Lower lobe of right lung (tissue), 2 donors: Measurements from ENCODE around the gene ANXA2. TPM values are rescaled to one million over a fixed set of nuclear protein-coding genes. Genes with fewer than 3 reads are reported as not detected.

ENCODE experiments used
- ATAC-seq, 2 donors: fragments of 200-7000 bp; cut with Tn5 transposase; one replicate each; pipeline ENCODE4 v1.9.1; 2020 to 2022; ENCODE audit warnings: mild to moderate bottlenecking in 2 of 2, moderate library complexity in 2 of 2
- DNase-seq: peaks from one replicate; pipeline ENCODE4 v3.0.0-alpha.2; 2020
- H3K27ac ChIP-seq: fragments of 200-600 bp; one replicate; pipeline ENCODE4 v1.8.0; 2022
- H3K27me3 ChIP-seq: fragments of 200-600 bp; one replicate; pipeline ENCODE4 v1.8.0; 2022; ENCODE audit warnings: low read depth
- H3K36me3 ChIP-seq: fragments of 200-600 bp; one replicate; pipeline ENCODE4 v1.8.0; 2022; ENCODE audit warnings: mild to moderate bottlenecking
- H3K4me1 ChIP-seq: fragments of 200-600 bp; one replicate; pipeline ENCODE4 v1.8.0; 2022
- H3K4me3 ChIP-seq: fragments of 200-600 bp; one replicate; pipeline ENCODE4 v1.8.0; 2022; ENCODE audit warnings: mild to moderate bottlenecking
- H3K9me3 ChIP-seq: fragments of 200-600 bp; one replicate; pipeline ENCODE4 v1.8.0; 2022
- intact Hi-C: fragments of 100-400 bp; cut with DNase I; formaldehyde crosslinking; loops from one replicate; pipeline ENCODE4 v1.11.0; 2022
- total RNA-seq: library from RNA; stranded (reverse); fragmentation: NEBNext Ultra II Directional; extraction: Animal tissue kit (Norgen Biotek cat#: 25700); gene quantifications from one replicate; pipeline ENCODE4 v1.2.1, GENCODE V29; 2021
- TF ChIP-seq, protein P1 (sequence below): fragments of 200-600 bp; IDR thresholded peaks from one replicate; pipeline ENCODE4 v1.8.0; 2022; ENCODE audit warnings: antibody characterized with exemption, mild to moderate bottlenecking
- donor health status: DM: no; HTN: yes; CAD: no; lungs with severe emphysema.

ANXA2 gene
- total RNA-seq, 1 donor from 2014 or later, result 834 TPM

DNA sequence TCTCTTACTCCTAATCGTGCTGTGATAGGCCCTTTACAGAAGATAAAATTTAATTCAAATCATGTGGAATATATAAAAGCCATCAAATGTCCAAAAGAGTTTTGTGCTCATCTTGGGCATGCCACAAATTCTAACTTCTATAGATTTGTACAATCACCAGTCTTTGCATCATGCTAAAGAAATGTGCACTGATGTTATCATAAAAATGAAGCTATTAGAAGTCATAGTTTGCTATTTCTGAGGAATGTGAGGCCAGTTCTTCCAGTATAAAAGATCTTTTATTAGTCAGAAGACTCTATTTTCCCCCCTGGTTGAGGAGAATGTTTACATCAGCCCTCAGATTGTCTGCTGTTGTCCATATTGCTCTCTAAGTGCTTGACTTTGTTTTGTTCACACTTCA lies 2.1 kb upstream of the ANXA2 start:
- intact Hi-C loops, result no loop called here
- no peaks in the 10 kb centered on the region for H3K9me3 ChIP-seq
- ATAC-seq (no peak), DNase-seq (no peak)
- H3K4me1 ChIP-seq, result peaks cover 18% of the 10 kb centered on the region
- H3K27ac ChIP-seq, result no peak overlapping the region
- H3K36me3 ChIP-seq, result peaks cover 10% of the 10 kb centered on the region
- no peak overlapping the region for H3K4me3 ChIP-seq
- H3K27me3 ChIP-seq, result no peaks in the 10 kb centered on the region
- TF ChIP-seq, protein P1, sequence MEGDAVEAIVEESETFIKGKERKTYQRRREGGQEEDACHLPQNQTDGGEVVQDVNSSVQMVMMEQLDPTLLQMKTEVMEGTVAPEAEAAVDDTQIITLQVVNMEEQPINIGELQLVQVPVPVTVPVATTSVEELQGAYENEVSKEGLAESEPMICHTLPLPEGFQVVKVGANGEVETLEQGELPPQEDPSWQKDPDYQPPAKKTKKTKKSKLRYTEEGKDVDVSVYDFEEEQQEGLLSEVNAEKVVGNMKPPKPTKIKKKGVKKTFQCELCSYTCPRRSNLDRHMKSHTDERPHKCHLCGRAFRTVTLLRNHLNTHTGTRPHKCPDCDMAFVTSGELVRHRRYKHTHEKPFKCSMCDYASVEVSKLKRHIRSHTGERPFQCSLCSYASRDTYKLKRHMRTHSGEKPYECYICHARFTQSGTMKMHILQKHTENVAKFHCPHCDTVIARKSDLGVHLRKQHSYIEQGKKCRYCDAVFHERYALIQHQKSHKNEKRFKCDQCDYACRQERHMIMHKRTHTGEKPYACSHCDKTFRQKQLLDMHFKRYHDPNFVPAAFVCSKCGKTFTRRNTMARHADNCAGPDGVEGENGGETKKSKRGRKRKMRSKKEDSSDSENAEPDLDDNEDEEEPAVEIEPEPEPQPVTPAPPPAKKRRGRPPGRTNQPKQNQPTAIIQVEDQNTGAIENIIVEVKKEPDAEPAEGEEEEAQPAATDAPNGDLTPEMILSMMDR, result no peak

DNA sequence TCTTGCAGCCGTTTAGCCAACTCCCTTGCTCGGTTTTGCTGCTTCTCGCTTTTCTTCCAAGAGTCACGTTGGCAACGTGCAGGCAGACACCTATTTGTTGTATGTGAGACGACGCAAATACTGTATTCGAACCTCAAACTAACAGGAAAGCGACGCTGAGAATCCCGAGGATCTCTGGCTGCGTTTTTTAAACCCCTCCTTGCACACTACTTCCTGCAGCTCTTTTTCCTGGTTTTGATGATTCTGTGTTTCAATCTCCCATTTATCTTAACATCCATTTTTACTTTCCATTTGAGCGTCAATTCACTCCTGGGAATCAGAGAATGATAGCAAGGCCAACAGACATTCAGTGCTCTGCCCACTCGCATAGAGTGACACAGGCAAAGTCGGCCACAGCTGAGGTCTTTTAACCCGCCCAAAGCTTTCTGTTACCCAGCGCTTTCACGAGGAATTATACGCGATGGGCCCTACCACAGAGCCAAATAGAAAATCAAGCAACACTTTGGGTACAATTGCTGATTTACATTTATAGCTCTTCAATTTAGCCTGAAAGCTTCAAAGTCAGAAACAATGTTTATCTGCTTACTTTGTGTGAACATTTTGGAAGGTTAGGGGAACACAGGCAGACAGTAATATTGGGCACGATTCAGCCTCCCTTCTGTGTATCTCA lies 1.6 kb upstream of the ANXA2 start:
- peak overlapping the region; percentile 67 for H3K27ac ChIP-seq
- intact Hi-C loops, result no loop called here
- H3K4me1 ChIP-seq, result peaks cover 24% of the 10 kb centered on the region
- no peak for DNase-seq
- H3K9me3 ChIP-seq, result no peaks in the 10 kb centered on the region
- no peaks in the 10 kb centered on the region for H3K27me3 ChIP-seq
- no peak for ATAC-seq
- TF ChIP-seq, protein P1, result no peak
- peaks cover 10% of the 10 kb centered on the region for H3K36me3 ChIP-seq
- peak overlapping the region; percentile 19 for H3K4me3 ChIP-seq

DNA sequence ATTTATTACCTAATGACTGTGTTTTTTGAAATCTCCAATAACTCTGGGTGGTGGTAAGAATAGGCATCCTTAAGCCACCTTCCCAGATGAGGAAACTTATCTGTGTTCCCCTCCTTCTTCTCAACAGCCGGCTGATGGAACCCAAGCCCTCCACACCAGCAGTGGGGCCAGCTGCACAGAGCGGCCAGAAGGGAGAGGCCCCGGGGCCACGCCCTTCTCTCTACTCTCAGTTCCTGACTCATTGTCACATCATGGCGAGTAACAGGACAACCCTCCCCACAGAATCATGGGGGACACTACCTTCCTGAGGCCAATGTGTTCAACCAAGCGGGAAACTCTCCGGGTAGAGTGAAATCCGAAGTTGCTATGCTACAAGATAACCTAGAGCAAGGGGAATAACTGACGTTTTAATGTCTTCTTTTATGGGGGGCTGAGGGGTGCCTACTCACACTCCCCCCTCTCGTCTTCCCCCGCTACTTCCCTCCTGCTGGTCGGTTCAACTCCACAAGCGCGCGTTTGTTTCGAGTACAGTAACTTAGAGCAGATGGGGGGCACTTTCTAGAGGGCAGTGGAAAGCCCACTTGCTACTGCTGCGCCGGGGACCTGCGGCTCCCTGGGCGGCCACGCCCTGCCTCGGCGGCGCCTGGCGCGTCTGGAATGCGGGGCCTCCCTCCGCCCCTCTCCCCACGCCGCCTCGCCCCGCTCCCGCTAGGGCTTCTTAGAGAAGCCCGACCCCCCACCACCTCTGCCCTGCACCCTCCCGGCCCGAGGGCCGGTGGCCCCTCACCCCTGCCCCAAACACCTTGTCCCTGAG lies 621 bp downstream of the ANXA2 start:
- DNase-seq (peak; percentile 82), ATAC-seq (peak; percentile 72 to 79)
- Histone ChIP-seq H3K27ac (peak overlapping the region; percentile 95), H3K36me3 (peaks cover 10% of the 10 kb centered on the region), H3K4me3 (peak overlapping the region; percentile 78), H3K4me1 (peaks cover 46% of the 10 kb centered on the region), H3K9me3 (no peaks in the 10 kb centered on the region), H3K27me3 (no peaks in the 10 kb centered on the region)
- intact Hi-C loops, result no loop called here
- TF ChIP-seq, protein P1, result no peak

DNA sequence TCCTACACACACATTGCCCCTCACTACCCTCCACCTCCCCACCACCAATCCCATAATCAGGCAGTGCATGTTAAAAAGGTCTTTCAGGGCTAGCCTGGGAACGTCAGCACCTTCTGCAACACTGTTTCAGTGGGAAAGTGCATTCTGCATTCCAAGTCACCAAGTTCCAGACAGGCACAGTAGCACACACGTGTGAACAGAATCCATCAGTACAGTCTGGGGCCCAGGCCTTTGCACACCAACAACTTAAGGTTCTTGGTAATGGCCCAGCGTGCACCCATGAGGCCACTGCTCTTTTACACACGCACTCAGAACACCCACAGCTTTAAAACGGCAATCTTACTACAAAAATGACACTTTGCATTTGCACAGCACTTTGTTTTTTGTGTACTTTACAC lies 1.2 kb downstream of the ANXA2 start:
- Histone ChIP-seq H3K27ac (peak overlapping the region; percentile 95), H3K4me1 (peaks cover 52% of the 10 kb centered on the region), H3K4me3 (peak overlapping the region; percentile 78), H3K36me3 (peaks cover 10% of the 10 kb centered on the region), H3K9me3 (no peaks in the 10 kb centered on the region), H3K27me3 (no peaks in the 10 kb centered on the region)
- DNase-seq, result no peak
- ATAC-seq, result no peak
- intact Hi-C loops, result no loop called here
- TF ChIP-seq, protein P1, result no peak

DNA sequence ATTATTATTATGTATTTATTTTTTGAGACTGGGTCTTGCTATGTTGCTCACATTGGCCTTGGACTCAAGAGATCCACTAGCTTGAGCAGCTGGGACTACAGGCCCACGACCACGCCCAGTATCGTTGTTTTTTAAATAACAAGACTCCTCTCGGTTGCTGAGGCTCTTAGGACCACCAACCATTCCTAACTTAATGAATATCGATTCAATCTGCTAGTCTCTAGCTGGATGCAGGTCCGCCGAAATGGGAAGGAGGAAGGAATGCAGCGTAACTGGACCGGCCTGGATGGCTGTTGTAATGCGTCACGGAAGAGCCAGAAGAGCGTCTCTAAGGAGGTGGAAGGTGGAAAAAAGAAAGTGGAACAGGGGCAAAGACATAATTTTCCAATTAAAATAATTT lies 1.7 kb downstream of the ANXA2 start:
- Histone ChIP-seq H3K9me3 (no peaks in the 10 kb centered on the region), H3K4me1 (peaks cover 57% of the 10 kb centered on the region), H3K27ac (peak overlapping the region; percentile 95), H3K36me3 (peaks cover 10% of the 10 kb centered on the region), H3K27me3 (no peaks in the 10 kb centered on the region), H3K4me3 (peak overlapping the region; percentile 78)
- intact Hi-C loops, result no loop called here
- TF ChIP-seq, protein P1, result no peak
- no peak for DNase-seq
- no peak for ATAC-seq
